ENCODE data around the gene CAV2. TPM values are rescaled to one million over a fixed set of nuclear protein-coding genes. Genes with fewer than 3 reads are reported as not detected.

Gene CAV2
- total RNA-seq, 2 donors from 2014 or later: 5.2 to 7.4 TPM

DNA sequence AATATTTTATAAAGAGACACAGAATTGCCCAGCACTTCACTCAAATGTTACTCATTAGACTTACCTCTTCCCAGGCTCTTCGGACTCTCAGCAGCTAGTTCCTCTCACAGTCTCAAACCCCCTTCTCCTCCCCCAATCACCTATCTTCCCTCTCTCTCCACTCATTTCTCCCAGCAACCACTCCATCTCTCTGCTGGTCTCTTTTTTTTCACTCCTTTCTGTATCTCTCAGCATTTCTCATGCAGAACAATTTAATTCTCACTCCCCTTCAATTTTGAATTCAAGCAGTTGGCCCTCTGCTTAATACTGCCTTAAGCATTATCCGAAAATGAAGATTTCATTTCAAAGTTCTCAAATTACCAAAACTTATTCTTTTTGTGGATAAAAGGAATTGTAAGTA is 34.4 kb upstream of the CAV2 start:
- H3K27me3 ChIP-seq (ENCODE audit: control insufficient read depth, insufficient read depth, low read length, poor library complexity, severe bottlenecking): no peaks in the 10 kb centered on the region
- no peak overlapping the region for H3K9ac ChIP-seq (ENCODE audit: extremely low read depth, low read length, poor library complexity, severe bottlenecking)
- TF ChIP-seq, protein P1, sequence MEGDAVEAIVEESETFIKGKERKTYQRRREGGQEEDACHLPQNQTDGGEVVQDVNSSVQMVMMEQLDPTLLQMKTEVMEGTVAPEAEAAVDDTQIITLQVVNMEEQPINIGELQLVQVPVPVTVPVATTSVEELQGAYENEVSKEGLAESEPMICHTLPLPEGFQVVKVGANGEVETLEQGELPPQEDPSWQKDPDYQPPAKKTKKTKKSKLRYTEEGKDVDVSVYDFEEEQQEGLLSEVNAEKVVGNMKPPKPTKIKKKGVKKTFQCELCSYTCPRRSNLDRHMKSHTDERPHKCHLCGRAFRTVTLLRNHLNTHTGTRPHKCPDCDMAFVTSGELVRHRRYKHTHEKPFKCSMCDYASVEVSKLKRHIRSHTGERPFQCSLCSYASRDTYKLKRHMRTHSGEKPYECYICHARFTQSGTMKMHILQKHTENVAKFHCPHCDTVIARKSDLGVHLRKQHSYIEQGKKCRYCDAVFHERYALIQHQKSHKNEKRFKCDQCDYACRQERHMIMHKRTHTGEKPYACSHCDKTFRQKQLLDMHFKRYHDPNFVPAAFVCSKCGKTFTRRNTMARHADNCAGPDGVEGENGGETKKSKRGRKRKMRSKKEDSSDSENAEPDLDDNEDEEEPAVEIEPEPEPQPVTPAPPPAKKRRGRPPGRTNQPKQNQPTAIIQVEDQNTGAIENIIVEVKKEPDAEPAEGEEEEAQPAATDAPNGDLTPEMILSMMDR (conservative IDR thresholded peaks at IDR 0.05): no peak
- no peak for DNase-seq
- Mint-ChIP-seq H3K27ac (no peak overlapping the region), H3K36me3 (ENCODE audit: low read depth) (no peaks in the 10 kb centered on the region), H3K9me3 (no peaks in the 10 kb centered on the region), H3K4me1 (no peaks in the 10 kb centered on the region), H3K4me3 (no peak overlapping the region), H3K27me3 (ENCODE audit: insufficient read depth) (no peaks in the 10 kb centered on the region)
- H3K27ac ChIP-seq (ENCODE audit: low read depth, low read length): no peak overlapping the region
- no peaks in the 10 kb centered on the region for H3K9me3 ChIP-seq (ENCODE audit: control insufficient read depth, low read length)
- H3K4me3 ChIP-seq (ENCODE audit: low read length): no peak overlapping the region
- no peaks in the 10 kb centered on the region for H3K36me3 ChIP-seq (ENCODE audit: control insufficient read depth, insufficient read depth, low read length)
- WGBS, 2 experiments (ENCODE audit: insufficient coverage in 1 of 2, insufficient read length in 1 of 2): 83 to 94% methylated on average over 1 to 2 of the region's 2 CpGs
- H3K4me1 ChIP-seq (ENCODE audit: control insufficient read depth, insufficient read depth, low read length): no peaks in the 10 kb centered on the region

DNA sequence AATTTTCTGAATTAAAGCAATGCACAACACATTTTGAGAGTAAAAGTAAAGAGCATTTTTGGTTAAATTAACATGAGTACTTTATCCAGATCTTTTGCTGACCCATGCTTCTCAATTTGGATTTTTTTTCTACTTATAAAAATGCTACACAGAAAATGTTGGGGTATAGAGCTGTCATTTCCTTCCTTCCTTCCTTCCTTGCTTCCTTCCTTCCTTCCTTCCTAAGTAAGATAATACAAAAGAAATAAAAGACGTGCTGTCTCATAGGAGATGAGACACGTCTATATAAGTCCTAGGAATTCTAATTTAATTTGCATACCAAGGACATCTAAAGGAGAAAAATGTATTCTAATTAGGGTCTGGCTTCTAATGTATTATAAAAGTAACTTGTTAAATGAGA is 31.0 kb upstream of the CAV2 start:
- Histone ChIP-seq H3K9me3 (ENCODE audit: control insufficient read depth, low read length) (no peaks in the 10 kb centered on the region), H3K4me1 (ENCODE audit: control insufficient read depth, insufficient read depth, low read length) (no peaks in the 10 kb centered on the region), H3K27me3 (ENCODE audit: control insufficient read depth, insufficient read depth, low read length, poor library complexity, severe bottlenecking) (no peaks in the 10 kb centered on the region), H3K36me3 (ENCODE audit: control insufficient read depth, insufficient read depth, low read length) (no peaks in the 10 kb centered on the region), H3K4me3 (ENCODE audit: low read length) (no peak overlapping the region), H3K27ac (ENCODE audit: low read depth, low read length) (no peak overlapping the region), H3K9ac (ENCODE audit: extremely low read depth, low read length, poor library complexity, severe bottlenecking) (no peak overlapping the region)
- Mint-ChIP-seq H3K4me1 (no peaks in the 10 kb centered on the region), H3K9me3 (no peaks in the 10 kb centered on the region), H3K4me3 (no peak overlapping the region), H3K36me3 (ENCODE audit: low read depth) (no peaks in the 10 kb centered on the region), H3K27ac (no peak overlapping the region), H3K27me3 (ENCODE audit: insufficient read depth) (no peaks in the 10 kb centered on the region)
- no peak for DNase-seq
- TF ChIP-seq, protein P1 (conservative IDR thresholded peaks at IDR 0.05): no peak
- WGBS, 2 experiments (ENCODE audit: insufficient coverage in 1 of 2, insufficient read length in 1 of 2): 83% methylated on average over 1 of the region's 2 CpGs; no CpG with 5 or more reads in 1 of the 2 experiments

DNA sequence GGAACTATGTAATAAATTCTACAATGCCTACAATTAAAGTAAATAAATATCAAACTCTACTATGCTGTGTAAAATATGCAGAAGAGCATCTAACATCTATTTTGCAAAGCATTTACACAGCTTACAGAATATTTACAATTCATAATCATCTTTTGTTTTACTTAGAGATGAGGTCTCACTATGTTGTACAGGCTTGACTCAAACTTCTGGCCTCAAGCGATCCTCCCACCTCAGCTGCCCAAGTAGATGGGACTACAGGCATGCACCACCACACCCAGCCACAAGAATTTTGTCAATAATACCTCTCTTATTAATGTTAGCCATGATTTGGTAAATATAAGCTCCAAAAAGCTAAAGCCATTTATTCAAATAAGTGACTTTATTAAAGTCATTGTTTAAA is 21.9 kb upstream of the CAV2 start:
- H3K27me3 ChIP-seq (ENCODE audit: control insufficient read depth, insufficient read depth, low read length, poor library complexity, severe bottlenecking): no peaks in the 10 kb centered on the region
- H3K4me3 Mint-ChIP-seq: no peak overlapping the region
- H3K36me3 Mint-ChIP-seq (ENCODE audit: low read depth): no peaks in the 10 kb centered on the region
- H3K36me3 ChIP-seq (ENCODE audit: control insufficient read depth, insufficient read depth, low read length): no peaks in the 10 kb centered on the region
- H3K9ac ChIP-seq (ENCODE audit: extremely low read depth, low read length, poor library complexity, severe bottlenecking): no peak overlapping the region
- no peaks in the 10 kb centered on the region for H3K4me1 ChIP-seq (ENCODE audit: control insufficient read depth, insufficient read depth, low read length)
- H3K4me1 Mint-ChIP-seq: no peaks in the 10 kb centered on the region
- TF ChIP-seq, protein P1 (conservative IDR thresholded peaks at IDR 0.05): no peak
- 93% methylated on average over 1 of the region's 1 CpG; no CpG with 5 or more reads in 1 of the 2 experiments for WGBS, 2 experiments (ENCODE audit: insufficient coverage in 1 of 2, insufficient read length in 1 of 2)
- H3K4me3 ChIP-seq (ENCODE audit: low read length): no peak overlapping the region
- no peak for DNase-seq
- peaks cover 23% of the 10 kb centered on the region for H3K9me3 Mint-ChIP-seq
- H3K27ac ChIP-seq (ENCODE audit: low read depth, low read length): no peak overlapping the region
- no peaks in the 10 kb centered on the region for H3K27me3 Mint-ChIP-seq (ENCODE audit: insufficient read depth)
- H3K27ac Mint-ChIP-seq: no peak overlapping the region
- H3K9me3 ChIP-seq (ENCODE audit: control insufficient read depth, low read length): no peaks in the 10 kb centered on the region

Measured in endodermal cell (in vitro differentiated cells).